Tongue (tissue), 2 donors: ENCODE measurements around the gene ATIC. TPM values are rescaled to one million over a fixed set of nuclear protein-coding genes. Genes with fewer than 3 reads are reported as not detected.
A peak's percentile ranks its signal among the peaks of the same experiment; 100 is the strongest.
"Not testable (repeated sequence)": the region's sequence is repeated elsewhere in the genome, so short reads cannot be mapped to it uniquely, and the experiment has no call there.

Source experiments
- DNase-seq: peaks from one replicate; pipeline ENCODE4 v3.0.0-alpha.2; 2015
- total RNA-seq: library from RNA; depleted of rRNA; stranded (reverse); fragments of >200 nt; gene quantifications from one replicate; pipeline ENCODE4 v1.2.3, GENCODE V29; 2014

The ATIC gene
- total RNA-seq, 1 donor from 2014 or later, result 20.8 TPM

- DNase-seq, result no peak
These were observed 3.4 kb downstream of the ATIC start for GRCh38 chr2:215315301-215315700.

GRCh38 chr2:215316336-215316735, 4.5 kb downstream of the ATIC start:
- no peak for DNase-seq

- DNase-seq, result no peak
These were observed 7.6 kb downstream of the ATIC start for GRCh38 chr2:215319500-215319899.

- no peak for DNase-seq
These were observed 8.2 kb downstream of the ATIC start for GRCh38 chr2:215320102-215320501.

GRCh38 chr2:215320679-215321078, 8.8 kb downstream of the ATIC start:
- DNase-seq, result no peak

GRCh38 chr2:215324811-215325210, 13.0 kb downstream of the ATIC start:
- no peak for DNase-seq

GRCh38 chr2:215328066-215328465, 16.2 kb downstream of the ATIC start:
- no peak for DNase-seq

GRCh38 chr2:215332872-215333595, 21.2 kb downstream of the ATIC start:
- DNase-seq, result no peak

GRCh38 chr2:215338883-215339679, 27.2 kb downstream of the ATIC start:
- DNase-seq, result no peak

GRCh38 chr2:215347878-215348277, 36.0 kb downstream of the ATIC start:
- no peak for DNase-seq

GRCh38 chr2:215352602-215353001, 40.7 kb downstream of the ATIC start:
- DNase-seq, result no peak

- DNase-seq, result no peak
These were observed 43.2 kb downstream of the ATIC start for GRCh38 chr2:215354771-215355695.

GRCh38 chr2:215355801-215356200, 43.9 kb downstream of the ATIC start:
- no peak for DNase-seq

- DNase-seq, result no peak
These were observed 44.6 kb downstream of the ATIC start for GRCh38 chr2:215356334-215356947.

GRCh38 chr2:215356948-215357461, 45.1 kb downstream of the ATIC start:
- peak; percentile 24 for DNase-seq

GRCh38 chr2:215357660-215358059, 45.8 kb downstream of the ATIC start:
- no peak for DNase-seq

GRCh38 chr2:215358312-215358845, 46.5 kb downstream of the ATIC start:
- DNase-seq, result no peak

GRCh38 chr2:215358891-215359575, 47.2 kb downstream of the ATIC start:
- no peak for DNase-seq

- no peak for DNase-seq
These were observed 47.7 kb downstream of the ATIC start for GRCh38 chr2:215359576-215359922.

GRCh38 chr2:215360059-215360458, 48.2 kb downstream of the ATIC start:
- DNase-seq, result not testable (repeated sequence)

- no peak for DNase-seq
These were observed 48.7 kb downstream of the ATIC start for GRCh38 chr2:215360596-215360995.
